ENCODE measurements around the gene ANKRD6. TPM values are rescaled to one million over a fixed set of nuclear protein-coding genes. Genes with fewer than 3 reads are reported as not detected.

The ANKRD6 gene
- polyA plus RNA-seq, 1 of the 3 experiments (the other 2 are of a cell fraction): 2.6 TPM

DNA sequence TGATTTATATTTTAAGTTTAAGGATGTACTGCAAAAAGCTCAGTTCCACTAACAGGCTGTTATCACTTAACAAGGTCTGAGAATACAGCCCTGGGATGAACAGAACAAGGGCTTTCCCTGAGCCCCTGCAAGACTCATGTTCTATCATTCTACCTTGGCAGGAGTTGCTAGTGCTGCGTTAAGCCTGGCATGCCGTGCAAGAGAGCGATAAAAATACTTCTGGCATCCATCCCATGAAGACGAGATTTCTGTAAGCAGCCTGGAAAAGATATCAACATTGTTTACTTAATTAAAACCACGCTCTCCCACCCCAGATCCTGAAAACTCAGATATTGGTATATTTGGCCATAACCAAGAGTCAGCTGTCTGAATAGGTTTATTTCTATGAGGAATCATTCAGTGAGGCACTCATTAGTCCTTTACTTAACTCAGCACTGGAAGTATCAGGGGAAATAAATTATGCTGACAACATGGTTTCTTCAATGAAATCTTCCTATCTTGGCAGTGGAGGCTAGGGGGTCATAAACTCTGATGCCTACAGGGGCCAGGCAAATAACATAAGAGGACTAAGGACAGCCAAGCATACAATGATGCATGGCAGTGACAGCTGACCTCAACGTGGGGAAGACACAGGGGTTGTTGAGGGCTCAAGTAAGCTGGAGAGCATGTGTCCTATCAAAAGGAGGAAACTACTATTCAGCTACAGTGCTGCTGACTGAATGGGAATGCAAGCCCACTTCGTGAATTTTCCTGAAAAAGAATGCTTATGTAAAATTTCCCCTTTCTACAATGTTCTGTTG lies 243.2 kb downstream of the ANKRD6 start:
- no peaks in the 10 kb centered on the region for H3K9me3 ChIP-seq
- H3K4me3 ChIP-seq (ENCODE audit: low read depth in 2 of 2, low read length in 1 of 2): no peak overlapping the region
- no peaks in the 10 kb centered on the region for H3K9me2 ChIP-seq
- ChIA-PET POLR2A (no interaction called here), CTCF (no interaction called here)
- H3K36me3 ChIP-seq (replicated peaks in 1 of 2; ENCODE audit: control insufficient read depth in 1 of 2, insufficient read depth in 2 of 2, low read length in 1 of 2): peaks cover 32 to 79% of the 10 kb centered on the region in 2 experiments
- H3K9ac ChIP-seq: no peak overlapping the region
- H3K27me3 ChIP-seq (ENCODE audit: insufficient read depth): no peaks in the 10 kb centered on the region
- no peaks in the 10 kb centered on the region for H4K20me1 ChIP-seq (ENCODE audit: insufficient read depth)
- H3K27ac ChIP-seq (ENCODE audit: low read depth in 2 of 2, low read length in 1 of 2): peak overlapping the region in 1 of 2 experiments; percentile 11; a peak in 1 of 4 replicates
- no peak for TF ChIP-seq TEAD4 (IDR thresholded peaks at IDR 0.05; ENCODE audit: borderline replicate concordance, insufficient read depth)
- TF ChIP-seq SMC3 (IDR thresholded peaks at IDR 0.05; ENCODE audit: low read depth, low read length): no peak
- no peak for TF ChIP-seq RXRA (IDR thresholded peaks at IDR 0.05; ENCODE audit: borderline replicate concordance, low read depth)
- TF ChIP-seq FOXJ3 (CRISPR knock-in tag; IDR thresholded peaks at IDR 0.05): no peak
- TF ChIP-seq NRF1 (IDR thresholded peaks at IDR 0.05; ENCODE audit: low read depth, low read length): no peak
- no peak for TF ChIP-seq FOXM1 (IDR thresholded peaks at IDR 0.05; ENCODE audit: low read depth)
- no peak for TF ChIP-seq CHD2 (IDR thresholded peaks at IDR 0.05; ENCODE audit: low read length, partially characterized antibody)
- no peak for TF ChIP-seq EZH2phosphoT487 (IDR thresholded peaks at IDR 0.05; ENCODE audit: borderline replicate concordance, low read depth)
- no peak for TF ChIP-seq POLR2AphosphoS5 (IDR thresholded peaks at IDR 0.05; ENCODE audit: low read depth, low read length)
- TF ChIP-seq, protein P1, sequence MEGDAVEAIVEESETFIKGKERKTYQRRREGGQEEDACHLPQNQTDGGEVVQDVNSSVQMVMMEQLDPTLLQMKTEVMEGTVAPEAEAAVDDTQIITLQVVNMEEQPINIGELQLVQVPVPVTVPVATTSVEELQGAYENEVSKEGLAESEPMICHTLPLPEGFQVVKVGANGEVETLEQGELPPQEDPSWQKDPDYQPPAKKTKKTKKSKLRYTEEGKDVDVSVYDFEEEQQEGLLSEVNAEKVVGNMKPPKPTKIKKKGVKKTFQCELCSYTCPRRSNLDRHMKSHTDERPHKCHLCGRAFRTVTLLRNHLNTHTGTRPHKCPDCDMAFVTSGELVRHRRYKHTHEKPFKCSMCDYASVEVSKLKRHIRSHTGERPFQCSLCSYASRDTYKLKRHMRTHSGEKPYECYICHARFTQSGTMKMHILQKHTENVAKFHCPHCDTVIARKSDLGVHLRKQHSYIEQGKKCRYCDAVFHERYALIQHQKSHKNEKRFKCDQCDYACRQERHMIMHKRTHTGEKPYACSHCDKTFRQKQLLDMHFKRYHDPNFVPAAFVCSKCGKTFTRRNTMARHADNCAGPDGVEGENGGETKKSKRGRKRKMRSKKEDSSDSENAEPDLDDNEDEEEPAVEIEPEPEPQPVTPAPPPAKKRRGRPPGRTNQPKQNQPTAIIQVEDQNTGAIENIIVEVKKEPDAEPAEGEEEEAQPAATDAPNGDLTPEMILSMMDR (IDR thresholded peaks at IDR 0.05): no peak
- no peak for TF ChIP-seq FOSL2 (IDR thresholded peaks at IDR 0.05; ENCODE audit: borderline replicate concordance, low read depth)
- no peak for TF ChIP-seq RCOR1 (IDR thresholded peaks at IDR 0.05; ENCODE audit: low read length)
- TF ChIP-seq, protein P2, sequence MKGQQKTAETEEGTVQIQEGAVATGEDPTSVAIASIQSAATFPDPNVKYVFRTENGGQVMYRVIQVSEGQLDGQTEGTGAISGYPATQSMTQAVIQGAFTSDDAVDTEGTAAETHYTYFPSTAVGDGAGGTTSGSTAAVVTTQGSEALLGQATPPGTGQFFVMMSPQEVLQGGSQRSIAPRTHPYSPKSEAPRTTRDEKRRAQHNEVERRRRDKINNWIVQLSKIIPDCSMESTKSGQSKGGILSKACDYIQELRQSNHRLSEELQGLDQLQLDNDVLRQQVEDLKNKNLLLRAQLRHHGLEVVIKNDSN (IDR thresholded peaks at IDR 0.05; ENCODE audit: borderline replicate concordance, low read depth): no peak
- 62% methylated on average over 7 of the region's 7 CpGs for WGBS (ENCODE audit: low lambda C conversion rate)
- H3K79me2 ChIP-seq (ENCODE audit: insufficient read depth): no peaks in the 10 kb centered on the region
- H3K4me2 ChIP-seq: no peak overlapping the region
- no peaks in the 10 kb centered on the region for H3F3A ChIP-seq (replicated peaks; ENCODE audit: insufficient read depth)
- H2AFZ ChIP-seq (ENCODE audit: low read depth): no peak overlapping the region
- H3K4me1 ChIP-seq (ENCODE audit: control insufficient read depth in 1 of 2, insufficient read depth in 2 of 2, low read depth in 1 of 2, low read length in 1 of 2): peaks cover 0 to 10% of the 10 kb centered on the region in 2 experiments; a peak in 3 of 4 replicates
- DNase-seq: peak; percentile 10

DNA sequence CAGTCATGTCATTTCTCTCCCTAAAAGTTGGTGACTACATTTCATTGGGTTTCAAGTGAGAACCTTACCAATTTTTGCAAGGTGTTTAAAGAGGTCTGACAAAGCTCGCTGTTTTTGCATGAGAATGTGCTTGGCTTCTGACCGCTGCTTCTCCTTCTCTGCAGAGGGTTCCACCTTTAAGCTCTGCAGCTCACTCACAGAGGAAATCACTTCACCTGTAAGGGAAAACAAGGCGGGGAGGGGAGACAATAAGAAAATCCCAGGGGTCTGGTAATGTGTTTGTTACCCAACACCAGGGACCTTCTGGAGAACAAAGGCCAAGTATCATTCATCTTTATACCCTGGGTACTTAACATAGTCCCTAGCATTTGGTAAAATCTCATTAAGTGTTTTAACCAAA lies 245.6 kb downstream of the ANKRD6 start:
- Histone ChIP-seq H3K9me3 (no peaks in the 10 kb centered on the region), H3K27ac (ENCODE audit: low read depth in 2 of 2, low read length in 1 of 2) (no peak overlapping the region), H3K4me2 (no peak overlapping the region), H3K36me3 (replicated peaks in 1 of 2; ENCODE audit: control insufficient read depth in 1 of 2, insufficient read depth in 2 of 2, low read length in 1 of 2) (peaks cover 33 to 65% of the 10 kb centered on the region in 2 experiments), H3K4me1 (ENCODE audit: control insufficient read depth in 1 of 2, insufficient read depth in 2 of 2, low read depth in 1 of 2, low read length in 1 of 2) (peaks cover 0 to 10% of the 10 kb centered on the region in 2 experiments; a peak in 3 of 4 replicates), H3K79me2 (ENCODE audit: insufficient read depth) (no peaks in the 10 kb centered on the region), H3K9me2 (no peaks in the 10 kb centered on the region), H3K4me3 (ENCODE audit: low read depth in 2 of 2, low read length in 1 of 2) (no peak overlapping the region), H2AFZ (ENCODE audit: low read depth) (no peak overlapping the region), H4K20me1 (ENCODE audit: insufficient read depth) (no peaks in the 10 kb centered on the region), H3K27me3 (ENCODE audit: insufficient read depth) (no peaks in the 10 kb centered on the region), H3K9ac (no peak overlapping the region), H3F3A (replicated peaks; ENCODE audit: insufficient read depth) (no peaks in the 10 kb centered on the region)
- ChIA-PET CTCF (interaction anchor here (1.4 kb wide), 1 partner anchor 12 kb away, joined by 3 read pairs; no protein-coding TSS in a partner anchor), POLR2A (no interaction called here)
- DNase-seq: no peak
- WGBS (ENCODE audit: low lambda C conversion rate): 97% methylated on average over 3 of the region's 3 CpGs
- no peak for TF ChIP-seq POLR2AphosphoS5 (IDR thresholded peaks at IDR 0.05; ENCODE audit: low read depth, low read length)
